Stimulated activated CD4-positive, alpha-beta T cell treated with anti-CD3 and anti-CD28 coated beads, Interleukin-2, amount 100 ng/mL, for 48 hours (primary cell): Measurements from ENCODE around the gene TBX10.
"Not testable (repeated sequence)": the region's sequence is repeated elsewhere in the genome, so short reads cannot be mapped to it uniquely, and the experiment has no call there.

Source experiments
- DNase-seq, 2 donors: peaks; one replicate each; pipeline ENCODE4 v3.0.0-alpha.2; 2020

Gene TBX10

DNA sequence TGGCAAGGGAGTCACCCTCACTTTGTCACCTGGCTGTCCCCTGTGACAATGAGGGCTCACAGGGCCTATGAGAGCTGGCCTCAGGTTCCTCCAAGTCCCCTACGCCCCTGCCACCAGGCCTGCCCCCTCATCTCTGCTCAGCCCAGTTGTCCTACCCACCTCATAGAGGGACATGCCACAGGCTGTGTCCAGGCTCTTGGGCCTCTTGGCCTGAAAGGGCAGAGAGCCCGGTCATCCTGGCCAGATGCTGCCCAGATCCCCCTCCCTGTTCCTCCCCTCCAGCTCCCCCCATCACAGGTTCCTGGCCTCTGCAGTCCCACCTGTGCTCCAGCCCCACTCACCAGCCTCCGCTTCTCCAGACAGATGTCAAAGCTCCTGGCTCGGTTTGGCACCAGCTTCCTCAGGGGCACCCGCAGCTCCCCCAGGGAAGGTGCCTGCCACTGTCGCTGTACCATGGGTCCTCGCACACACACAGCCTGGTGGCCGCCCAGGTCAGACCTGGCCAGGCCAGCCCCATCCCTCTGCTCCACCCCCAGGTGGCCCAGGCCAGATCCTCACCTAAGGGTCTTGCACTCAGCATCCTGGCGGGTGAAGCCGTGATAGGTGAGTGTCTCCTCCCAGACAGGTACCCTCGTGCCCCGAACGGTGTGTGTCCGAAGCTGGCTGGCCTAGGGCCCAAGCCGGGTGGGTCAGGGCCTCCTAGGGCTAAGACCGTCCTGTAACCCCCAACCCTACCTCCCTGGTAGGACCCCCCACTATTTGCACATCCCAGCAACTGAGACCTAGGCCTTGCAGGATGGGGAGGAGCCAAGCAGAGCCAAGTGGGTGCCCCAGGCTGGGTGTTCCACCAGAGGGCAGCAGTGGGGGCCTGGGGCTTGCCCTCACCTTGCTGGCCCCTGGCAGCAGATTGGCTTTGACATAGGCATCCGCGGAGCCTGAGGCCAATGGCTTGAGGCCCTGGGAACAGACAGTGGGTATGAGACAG is 24.5 kb downstream of the TBX10 start:
- peak; percentile 72 to 73 for DNase-seq

GRCh38 chr11:67613960-67614715 is 25.4 kb downstream of the TBX10 start:
- DNase-seq: peak; percentile 68

- no peak for DNase-seq
These were observed 26.1 kb downstream of the TBX10 start for GRCh38 chr11:67613313-67613959.

GRCh38 chr11:67612751-67613150 is 26.8 kb downstream of the TBX10 start:
- no peak for DNase-seq

- no peak for DNase-seq
These were observed 27.6 kb downstream of the TBX10 start for GRCh38 chr11:67611704-67612587.

GRCh38 chr11:67611165-67611564 is 28.4 kb downstream of the TBX10 start:
- no peak for DNase-seq

GRCh38 chr11:67610302-67610868 is 29.2 kb downstream of the TBX10 start:
- DNase-seq: no peak

DNA sequence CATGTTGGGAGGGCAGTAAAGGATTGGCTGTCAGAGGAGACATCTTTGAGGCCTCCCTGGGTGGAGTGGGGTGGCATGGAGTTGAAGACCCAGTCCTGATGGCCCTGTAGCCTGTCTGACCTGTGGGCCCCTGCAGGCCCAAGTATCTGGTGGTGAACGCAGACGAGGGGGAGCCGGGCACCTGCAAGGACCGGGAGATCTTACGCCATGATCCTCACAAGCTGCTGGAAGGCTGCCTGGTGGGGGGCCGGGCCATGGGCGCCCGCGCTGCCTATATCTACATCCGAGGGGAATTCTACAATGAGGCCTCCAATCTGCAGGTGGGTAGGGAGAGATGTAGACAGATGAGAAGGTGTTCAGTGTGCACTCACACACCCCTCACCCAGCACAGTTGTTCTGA is 30.2 kb downstream of the TBX10 start:
- no peak for DNase-seq

GRCh38 chr11:67608486-67608885 is 31.1 kb downstream of the TBX10 start:
- DNase-seq: no peak

- DNase-seq: no peak
These were observed 32.1 kb downstream of the TBX10 start for GRCh38 chr11:67607507-67607906.

GRCh38 chr11:67606492-67607295 is 32.9 kb downstream of the TBX10 start, which contains the start of gene NDUFV1:
Gene NDUFV1, plus strand, starts transcription at chr11:67606936. Its CDS starts 69 bp downstream, at chr11:67607005.
- DNase-seq: peak; percentile 95

GRCh38 chr11:67606093-67606491 is 33.5 kb downstream of the TBX10 start:
- no peak for DNase-seq

DNA sequence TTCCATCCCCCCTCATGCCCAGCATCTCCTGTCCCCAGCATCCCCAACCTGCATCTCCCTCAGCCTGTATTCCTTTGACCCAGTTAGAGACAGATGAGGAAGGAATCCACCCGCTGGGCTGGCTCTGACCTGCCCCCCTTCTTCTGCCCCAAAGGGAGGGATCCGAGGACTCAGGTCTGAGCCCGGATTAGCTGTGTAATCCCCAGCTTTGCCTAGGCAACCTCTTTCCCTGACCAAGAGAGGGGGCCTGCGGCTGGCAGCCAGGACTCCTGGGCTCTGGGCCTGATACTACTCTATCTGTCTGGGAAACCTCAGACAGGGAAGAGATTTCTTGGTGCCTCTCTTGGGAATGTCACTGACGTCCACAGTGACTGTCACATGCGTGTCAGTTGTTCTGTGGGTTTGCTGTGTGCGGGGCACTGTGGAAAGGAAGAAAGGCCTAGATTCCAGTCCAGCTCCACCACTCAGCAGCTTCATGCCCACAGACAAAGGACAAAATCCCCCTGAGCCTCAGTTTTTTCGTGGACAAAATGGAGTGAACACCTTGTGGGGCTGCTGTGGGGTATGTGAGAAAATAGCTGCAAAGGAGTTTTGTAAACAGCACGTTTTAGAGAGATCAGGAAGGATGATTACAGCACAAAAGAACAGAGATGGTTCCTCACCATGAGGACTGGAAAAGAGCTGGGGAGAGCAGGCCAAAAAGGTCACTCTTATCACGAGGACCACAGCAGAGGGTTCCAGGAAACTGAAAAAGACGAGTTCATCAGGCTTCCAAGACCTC is 34.1 kb downstream of the TBX10 start:
- no peak for DNase-seq

DNA sequence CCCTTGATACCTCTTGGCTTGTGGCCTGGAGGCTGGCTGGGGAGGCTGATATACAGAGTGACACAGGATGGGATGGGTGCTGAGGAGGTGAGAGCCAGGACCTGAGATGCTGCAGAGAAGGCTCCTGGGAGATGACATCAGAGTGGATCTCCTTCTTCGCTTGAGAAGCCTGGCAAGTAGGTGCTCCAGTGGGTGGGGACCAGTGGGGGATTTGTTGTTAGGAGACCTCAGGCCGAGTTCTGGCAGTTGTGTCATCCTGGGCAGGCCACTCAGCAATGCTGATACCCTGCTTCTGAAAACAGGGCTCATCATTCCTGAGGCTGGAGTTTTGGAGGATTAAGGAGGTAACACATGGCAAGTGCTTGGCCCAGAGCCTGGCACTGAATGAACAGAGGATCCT is 34.7 kb downstream of the TBX10 start:
- no peak for DNase-seq

DNA sequence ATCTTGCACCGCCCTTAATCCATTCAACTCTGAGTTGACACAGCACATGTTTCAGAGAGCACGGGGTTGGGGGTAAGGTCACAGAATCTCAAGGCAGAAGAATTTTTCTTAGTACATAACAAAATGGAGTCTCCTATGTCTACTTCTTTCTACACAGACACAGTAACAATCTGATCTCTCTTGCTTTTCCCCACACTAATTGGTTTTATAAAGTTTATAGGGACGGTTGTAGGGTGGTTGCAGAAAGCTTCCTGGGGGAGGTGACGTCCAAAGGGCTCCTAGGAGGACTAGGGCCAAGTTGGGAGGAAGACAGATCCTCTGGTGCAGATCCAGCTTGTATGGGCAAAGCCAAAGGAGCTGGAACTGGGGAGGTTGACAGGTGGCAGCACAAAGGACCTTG is 35.4 kb downstream of the TBX10 start:
- not testable (repeated sequence) for DNase-seq

DNA sequence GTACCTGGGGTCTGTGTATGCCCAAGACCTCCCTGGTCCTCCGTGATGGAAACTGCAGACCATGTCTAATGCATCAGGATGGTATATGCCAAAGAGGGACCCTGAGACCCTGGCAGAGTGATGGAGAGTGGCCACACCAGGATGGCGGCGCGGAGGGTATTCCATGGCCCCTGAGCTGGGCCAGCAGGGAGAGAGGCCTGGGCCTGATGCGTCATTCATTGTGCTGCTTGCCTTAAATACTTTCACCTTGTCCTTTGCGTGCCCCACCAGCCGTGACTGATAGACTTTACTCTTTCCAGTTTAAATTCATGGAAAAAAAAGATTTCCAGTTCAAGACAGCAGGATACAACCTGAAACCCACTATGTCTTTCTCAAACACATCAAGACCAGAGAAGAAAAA is 38.5 kb downstream of the TBX10 start:
- no peak for DNase-seq

- DNase-seq: no peak
These were observed 39.1 kb downstream of the TBX10 start for GRCh38 chr11:67600324-67601029.

- DNase-seq: no peak
These were observed 40.4 kb downstream of the TBX10 start for GRCh38 chr11:67599149-67599548.

- not testable (repeated sequence) for DNase-seq
These were observed 41.6 kb downstream of the TBX10 start for GRCh38 chr11:67597963-67598362.
